Large intestine (tissue), 3 donors: Measurements from ENCODE around the gene PLA2G4D. TPM values are rescaled to one million over a fixed set of nuclear protein-coding genes. Genes with fewer than 3 reads are reported as not detected.

Experiments
- DNase-seq, 2 donors: peaks; one replicate each; pipeline versions ENCODE4 v3.0.0 to v3.0.0-alpha.2; 2013
- H3K27ac ChIP-seq: one replicate; pipeline ENCODE4 v1.5.1; 2013; ENCODE audit warnings: low read length
- H3K27me3 ChIP-seq: 2 replicates; pipeline ENCODE4 v1.6.1; 2013; ENCODE audit warnings: low read length; ENCODE audit not compliant: control insufficient read depth, insufficient read depth
- H3K36me3 ChIP-seq: 2 replicates; pipeline ENCODE4 v1.6.1; 2013; ENCODE audit warnings: low read length; ENCODE audit not compliant: control insufficient read depth, insufficient read depth
- H3K4me1 ChIP-seq: one replicate; pipeline ENCODE4 v1.6.1; 2013; ENCODE audit warnings: low read length; ENCODE audit not compliant: control insufficient read depth, insufficient read depth
- H3K4me3 ChIP-seq: one replicate; pipeline ENCODE4 v1.5.1; 2013; ENCODE audit warnings: low read length
- H3K9me3 ChIP-seq: one replicate; pipeline ENCODE4 v1.6.1; 2013; ENCODE audit warnings: mild to moderate bottlenecking, low read depth, low read length, moderate library complexity; ENCODE audit not compliant: control insufficient read depth
- WGBS: methylation state at CpG from one replicate; pipeline ENCODE4 v1.1.5; 2013; ENCODE audit warnings: low lambda C conversion rate; ENCODE audit not compliant: insufficient coverage; 5-methylcytosine and 5-hydroxymethylcytosine counted together
- polyA plus RNA-seq: library from polyadenylated mRNA; unstranded; fragments of 120-200 nt; gene quantifications from one replicate; pipeline ENCODE4 v1.2.1, GENCODE V29; 2013

PLA2G4D gene
- polyA plus RNA-seq, 1 donor, result 0.06 TPM

DNA sequence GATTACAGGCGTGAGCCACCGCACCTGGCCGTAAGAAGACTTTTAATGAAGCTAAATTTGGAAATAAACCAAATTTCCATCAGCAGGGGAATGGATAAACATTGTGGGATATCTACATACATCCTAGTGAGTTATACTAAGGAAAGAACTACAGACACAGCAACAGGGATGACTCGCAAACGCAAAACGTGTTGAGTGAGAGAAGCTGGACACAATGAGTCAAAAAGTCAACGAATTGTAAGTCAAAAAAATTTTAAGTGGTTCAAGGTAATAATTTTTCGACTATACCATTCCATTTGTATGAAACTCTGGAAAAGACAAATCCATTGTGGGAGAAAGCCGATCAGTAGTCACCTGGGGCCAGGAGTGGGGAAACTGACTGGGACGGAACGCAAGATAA lies 42.2 kb upstream of the PLA2G4D start:
- H3K36me3 ChIP-seq, result no peaks in the 10 kb centered on the region
- H3K27ac ChIP-seq, result no peak overlapping the region
- H3K27me3 ChIP-seq, result no peaks in the 10 kb centered on the region
- H3K4me3 ChIP-seq, result no peak overlapping the region
- peaks cover 32% of the 10 kb centered on the region for H3K9me3 ChIP-seq
- WGBS, result 100% methylated on average over 2 of the region's 11 CpGs
- DNase-seq, result no peak
- H3K4me1 ChIP-seq, result peaks cover 4% of the 10 kb centered on the region

GRCh38 chr15:42135351-42135750 lies 41.0 kb upstream of the PLA2G4D start:
- peaks cover 26% of the 10 kb centered on the region for H3K9me3 ChIP-seq
- H3K36me3 ChIP-seq, result no peaks in the 10 kb centered on the region
- no peak for DNase-seq
- H3K4me3 ChIP-seq, result no peak overlapping the region
- 100% methylated on average over 1 of the region's 1 CpG for WGBS
- no peak overlapping the region for H3K27ac ChIP-seq
- H3K27me3 ChIP-seq, result no peaks in the 10 kb centered on the region
- H3K4me1 ChIP-seq, result peaks cover 4% of the 10 kb centered on the region

- no peak for DNase-seq
- peaks cover 3% of the 10 kb centered on the region for H3K4me1 ChIP-seq
- no peak overlapping the region for H3K4me3 ChIP-seq
- no peaks in the 10 kb centered on the region for H3K36me3 ChIP-seq
- H3K27ac ChIP-seq, result no peak overlapping the region
- peaks cover 21% of the 10 kb centered on the region for H3K9me3 ChIP-seq
- no peaks in the 10 kb centered on the region for H3K27me3 ChIP-seq
- WGBS, result 29% methylated on average over 2 of the region's 6 CpGs
Measured at GRCh38 chr15:42134617-42135245, 40.4 kb upstream of the PLA2G4D start.

DNA sequence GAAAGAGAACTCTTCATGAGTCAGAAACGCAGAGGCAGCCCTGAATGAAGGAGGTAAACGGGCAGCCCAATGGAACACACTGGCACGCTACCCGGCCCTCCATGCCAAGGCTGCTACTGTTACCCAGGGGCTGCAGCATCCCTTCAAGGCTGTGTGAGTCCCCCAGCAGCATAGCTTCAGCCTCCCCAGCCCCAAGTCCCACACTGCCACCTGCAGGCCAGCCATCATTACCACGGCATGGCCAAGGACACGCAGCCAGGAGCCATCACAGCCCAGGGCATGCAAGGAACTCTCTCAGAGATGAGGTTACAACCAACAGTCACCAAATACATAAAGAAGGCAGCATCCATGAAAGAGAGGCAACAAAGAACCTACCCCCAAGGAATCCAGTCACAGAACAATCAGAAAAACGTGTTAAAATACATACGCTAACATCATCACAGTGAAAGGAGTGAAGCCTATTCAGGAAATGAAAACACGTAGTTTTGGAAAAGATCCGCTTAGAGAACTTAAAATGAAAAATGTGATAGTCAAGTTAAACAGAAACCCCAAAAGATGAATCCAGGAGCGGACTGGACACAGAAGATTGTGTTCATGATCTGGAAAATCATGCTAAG lies 39.6 kb upstream of the PLA2G4D start:
- H3K27ac ChIP-seq, result no peak overlapping the region
- no peaks in the 10 kb centered on the region for H3K27me3 ChIP-seq
- no peak overlapping the region for H3K4me3 ChIP-seq
- no peaks in the 10 kb centered on the region for H3K36me3 ChIP-seq
- WGBS, result 88% methylated on average over 2 of the region's 11 CpGs
- H3K9me3 ChIP-seq, result peaks cover 14% of the 10 kb centered on the region
- peak in 1 of 2 donors; percentile 46 for DNase-seq
- no peaks in the 10 kb centered on the region for H3K4me1 ChIP-seq

DNA sequence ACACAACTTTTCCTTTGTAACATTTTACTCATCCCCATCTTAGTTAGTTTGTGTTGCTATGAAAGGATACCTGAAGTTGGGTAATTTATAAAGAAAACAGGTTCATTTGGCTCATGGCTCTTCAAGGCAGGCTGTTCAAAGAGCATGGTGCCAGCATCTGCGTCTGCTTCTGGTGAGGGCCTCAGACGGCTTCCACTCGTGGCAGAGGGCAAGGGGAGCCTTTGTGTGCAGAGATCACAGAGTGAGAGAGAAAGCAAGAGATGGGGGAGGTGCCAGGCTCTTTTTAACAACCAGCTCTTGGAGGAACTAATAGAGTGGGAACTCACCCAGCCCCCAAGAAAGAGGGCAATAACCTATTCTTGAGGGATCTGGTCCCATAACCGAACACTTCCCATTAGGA lies 39.0 kb upstream of the PLA2G4D start:
- 100% methylated on average over 2 of the region's 4 CpGs for WGBS
- no peaks in the 10 kb centered on the region for H3K36me3 ChIP-seq

GRCh38 chr15:42131826-42132806 lies 37.8 kb upstream of the PLA2G4D start:
- DNase-seq, result no peak
- Histone ChIP-seq H3K27ac (no peak overlapping the region), H3K4me1 (no peaks in the 10 kb centered on the region), H3K9me3 (no peaks in the 10 kb centered on the region), H3K4me3 (no peak overlapping the region), H3K27me3 (no peaks in the 10 kb centered on the region), H3K36me3 (no peaks in the 10 kb centered on the region)
- WGBS, result no CpG with 5 or more reads among the region's 9 CpGs

More for the DNA sequence above, 39.0 kb upstream of the PLA2G4D start:
- peaks cover 10% of the 10 kb centered on the region for H3K9me3 ChIP-seq
- no peak overlapping the region for H3K4me3 ChIP-seq
- DNase-seq, result no peak
- no peaks in the 10 kb centered on the region for H3K4me1 ChIP-seq
- no peaks in the 10 kb centered on the region for H3K27me3 ChIP-seq
- no peak overlapping the region for H3K27ac ChIP-seq

- Histone ChIP-seq H3K27me3 (no peaks in the 10 kb centered on the region), H3K9me3 (no peaks in the 10 kb centered on the region), H3K27ac (no peak overlapping the region), H3K36me3 (no peaks in the 10 kb centered on the region), H3K4me1 (no peaks in the 10 kb centered on the region), H3K4me3 (no peak overlapping the region)
- DNase-seq, result no peak
- WGBS, result no CpG with 5 or more reads among the region's 1 CpG
Measured at GRCh38 chr15:42131006-42131405, 36.6 kb upstream of the PLA2G4D start.

DNA sequence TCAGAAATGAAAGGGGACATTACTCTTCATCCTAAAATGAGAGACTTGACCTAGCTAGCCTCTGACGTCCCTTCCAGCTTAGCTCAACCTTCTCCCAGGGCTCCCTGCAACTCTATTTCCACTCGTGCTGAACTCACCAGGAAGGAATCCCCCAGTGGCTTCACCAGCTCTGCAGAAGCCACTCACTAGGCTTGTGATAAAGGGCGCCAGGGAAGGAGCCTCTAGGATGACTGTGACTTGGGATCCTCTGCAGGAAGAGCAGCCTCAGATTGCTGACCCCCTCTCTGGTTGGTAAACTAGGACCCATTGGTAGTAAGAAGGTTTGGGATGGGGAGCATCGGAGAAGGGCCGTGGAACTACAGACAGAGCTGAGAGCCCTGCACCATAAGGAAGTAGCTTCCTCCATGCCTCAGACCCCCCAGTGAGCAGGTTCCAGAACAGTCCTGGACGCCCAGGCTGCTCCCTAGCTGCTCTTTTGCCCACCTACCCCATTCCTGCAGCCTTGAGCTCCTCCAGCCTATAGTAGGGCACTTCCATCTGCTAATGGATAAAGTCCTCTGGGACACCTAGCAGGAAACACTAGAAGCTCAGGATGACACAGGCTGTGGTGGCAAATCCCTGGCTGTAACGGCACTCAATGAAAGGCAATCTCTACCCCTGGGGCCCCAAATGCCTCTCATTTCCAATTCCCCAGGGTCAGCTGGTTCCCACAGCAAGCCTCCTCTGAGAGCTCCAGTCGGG lies 36.1 kb upstream of the PLA2G4D start:
- no CpG with 5 or more reads among the region's 8 CpGs for WGBS
- DNase-seq, result no peak
- H3K36me3 ChIP-seq, result no peaks in the 10 kb centered on the region
- no peak overlapping the region for H3K4me3 ChIP-seq
- no peaks in the 10 kb centered on the region for H3K27me3 ChIP-seq
- H3K27ac ChIP-seq, result no peak overlapping the region
- no peaks in the 10 kb centered on the region for H3K9me3 ChIP-seq
- H3K4me1 ChIP-seq, result no peaks in the 10 kb centered on the region

DNA sequence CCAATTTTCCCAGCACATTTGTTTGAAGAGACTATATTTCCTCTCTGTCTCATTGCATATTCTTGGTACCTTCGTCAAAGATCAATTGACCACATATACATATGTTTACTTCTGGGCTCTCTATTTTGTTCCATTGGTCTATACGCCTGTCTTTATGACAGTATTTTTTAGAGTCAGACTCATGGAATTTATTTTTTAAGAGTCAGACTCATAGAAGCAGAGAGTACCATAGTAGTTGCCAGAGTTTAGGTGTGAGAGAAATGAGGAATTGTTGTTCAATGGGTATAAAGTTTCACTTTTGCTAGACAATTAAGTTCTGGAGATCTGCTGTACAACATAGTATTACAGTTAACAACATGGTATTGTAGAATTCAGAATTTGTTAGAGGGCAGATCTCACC lies 35.0 kb upstream of the PLA2G4D start:
- no peak for DNase-seq
- Histone ChIP-seq H3K36me3 (no peaks in the 10 kb centered on the region), H3K4me1 (no peaks in the 10 kb centered on the region), H3K27me3 (no peaks in the 10 kb centered on the region), H3K9me3 (no peaks in the 10 kb centered on the region), H3K4me3 (no peak overlapping the region), H3K27ac (no peak overlapping the region)
- WGBS, result no CpG with 5 or more reads among the region's 2 CpGs

- no CpG with 5 or more reads among the region's 6 CpGs for WGBS
- Histone ChIP-seq H3K36me3 (no peaks in the 10 kb centered on the region), H3K9me3 (no peaks in the 10 kb centered on the region), H3K4me1 (no peaks in the 10 kb centered on the region), H3K27me3 (no peaks in the 10 kb centered on the region), H3K27ac (no peak overlapping the region), H3K4me3 (no peak overlapping the region)
- no peak for DNase-seq
Measured at GRCh38 chr15:42128476-42128875, 34.1 kb upstream of the PLA2G4D start.
